ENCODE results near the gene FARS2.

DNA sequence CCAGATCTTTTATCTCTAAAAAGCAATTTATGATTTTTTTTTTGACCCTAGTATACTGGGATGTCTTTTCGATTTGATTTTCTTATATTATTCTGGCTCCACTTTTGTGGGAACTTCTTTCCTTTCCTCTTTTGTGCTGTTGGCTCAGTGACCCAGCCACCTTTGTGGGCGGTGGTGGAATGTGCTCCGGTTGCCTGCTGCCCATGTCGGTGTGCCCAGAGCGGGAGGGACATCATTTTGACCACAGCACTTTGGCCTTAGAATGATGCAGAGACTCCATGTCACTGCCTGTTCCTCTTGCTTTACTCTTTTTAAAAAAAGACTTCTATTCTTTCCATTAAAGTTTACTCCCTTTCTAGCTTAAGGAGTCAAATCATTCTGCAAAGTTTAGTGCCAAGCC, 198.0 kb downstream of the FARS2 start:
- no peak for TF ChIP-seq FOXK2 (IDR thresholded peaks at IDR 0.05)
- TF ChIP-seq SP1 (IDR thresholded peaks at IDR 0.05): no peak
- TF ChIP-seq CTBP1 (IDR thresholded peaks at IDR 0.05; ENCODE audit: borderline replicate concordance): no peak
- no peak for TF ChIP-seq TARDBP (IDR thresholded peaks at IDR 0.05)
- no peak for TF ChIP-seq PKNOX1 (IDR thresholded peaks at IDR 0.05)
- no peak for TF ChIP-seq FOXA1 (IDR thresholded peaks at IDR 0.05)
- no peak for TF ChIP-seq HDGF (IDR thresholded peaks at IDR 0.05; ENCODE audit: borderline replicate concordance)
- TF ChIP-seq SUZ12 (IDR thresholded peaks at IDR 0.05): no peak
- no peak for TF ChIP-seq BHLHE40 (IDR thresholded peaks at IDR 0.05; ENCODE audit: borderline replicate concordance)
- TF ChIP-seq ELF4 (IDR thresholded peaks at IDR 0.05): no peak
